Vagina (tissue), 2 donors: ENCODE data around the gene CHRNA4. TPM values are rescaled to one million over a fixed set of nuclear protein-coding genes. Genes with fewer than 3 reads are reported as not detected.
"Not testable (repeated sequence)": the region's sequence is repeated elsewhere in the genome, so short reads cannot be mapped to it uniquely, and the experiment has no call there.

Source experiments
- DNase-seq, 2 donors: peaks; one replicate each; pipeline ENCODE4 v3.0.0-alpha.2; 2017; ENCODE audit errors: extremely low spot score in 2 of 2
- H3K27ac ChIP-seq: fragments of 200-600 bp; sonication (generic); one replicate; pipeline ENCODE4 v1.5.1; 2019
- H3K27me3 ChIP-seq: fragments of 200-600 bp; sonication (generic); one replicate; pipeline ENCODE4 v1.5.1; 2019
- H3K36me3 ChIP-seq, 2 donors: fragments of 200-600 bp; sonication (generic); one replicate each; pipeline ENCODE4 v1.5.1; 2017 to 2019
- H3K4me1 ChIP-seq: fragments of 200-600 bp; sonication (generic); one replicate; pipeline ENCODE4 v1.5.1; 2019
- H3K4me3 ChIP-seq, 2 donors: fragments of 200-600 bp; sonication (generic); 1 replicate in 1 of 2; 2 replicates in 1 of 2; pipeline ENCODE4 v1.5.1; 2016 to 2019
- H3K9me3 ChIP-seq: fragments of 200-600 bp; sonication (generic); one replicate; pipeline ENCODE4 v1.5.1; 2019
- CTCF ChIP-seq, 3 experiments: fragments of 450-650 bp in 2 of 3; fragments of 200-600 bp in 1 of 3; sonication (generic) in 1 of 3; IDR thresholded peaks; one replicate each; pipeline ENCODE4 v1.5.1; 2017 to 2019; ENCODE audit warnings: antibody characterized with exemption in 3 of 3, mild to moderate bottlenecking in 2 of 3, moderate library complexity in 2 of 3
- POLR2A ChIP-seq, 2 donors: fragments of 450-650 bp; IDR thresholded peaks; one replicate each; pipeline ENCODE4 v1.6.1; 2017; ENCODE audit warnings: antibody characterized with exemption in 2 of 2, mild to moderate bottlenecking in 2 of 2, moderate library complexity in 2 of 2
- POLR2AphosphoS5 ChIP-seq, 2 donors: sonication (generic); formaldehyde crosslinking; IDR thresholded peaks; one replicate each; pipeline ENCODE4 v1.9.0; 2017; ENCODE audit warnings: antibody characterized with exemption in 2 of 2, mild to moderate bottlenecking in 2 of 2, low read depth in 1 of 2; ENCODE audit not compliant: insufficient read depth in 1 of 2
- intact Hi-C: fragments of 100-400 bp; cut with DNase I; formaldehyde crosslinking; loops from one replicate; pipeline ENCODE4 v1.15.1; 2023
- total RNA-seq: library from RNA; depleted of rRNA; stranded (reverse); fragments of >200 nt; gene quantifications from one replicate; pipeline ENCODE4 v1.2.3, GENCODE V29; 2016

Gene CHRNA4
- total RNA-seq, 1 donor from 2014 or later, result 0.25 TPM

GRCh38 chr20:63345328-63346100, 15.6 kb downstream of the CHRNA4 start:
- no peak for DNase-seq
- peaks cover 17% of the 10 kb centered on the region for H3K4me1 ChIP-seq
- no peak overlapping the region for H3K27ac ChIP-seq
- no peaks in the 10 kb centered on the region for H3K27me3 ChIP-seq
- intact Hi-C loops, result no loop called here
- H3K4me3 ChIP-seq, result no peak overlapping the region
- no peaks in the 10 kb centered on the region for H3K36me3 ChIP-seq
- no peaks in the 10 kb centered on the region for H3K9me3 ChIP-seq
- TF ChIP-seq POLR2A (IDR thresholded peaks at IDR 0.05) (no peak), CTCF (IDR thresholded peaks at IDR 0.05) (no peak), POLR2AphosphoS5 (IDR thresholded peaks at IDR 0.05; ENCODE audit: insufficient read depth in 1 of 2, low read depth in 1 of 2) (no peak)

GRCh38 chr20:63344616-63345327, 16.4 kb downstream of the CHRNA4 start:
- DNase-seq, result no peak
- Histone ChIP-seq H3K27ac (no peak overlapping the region), H3K9me3 (no peaks in the 10 kb centered on the region), H3K36me3 (no peaks in the 10 kb centered on the region), H3K4me1 (peaks cover 17% of the 10 kb centered on the region), H3K4me3 (no peak overlapping the region), H3K27me3 (no peaks in the 10 kb centered on the region)
- intact Hi-C loops, result no loop called here
- no peak for TF ChIP-seq CTCF (IDR thresholded peaks at IDR 0.05)

GRCh38 chr20:63343460-63344445, 17.4 kb downstream of the CHRNA4 start:
- DNase-seq, result no peak
- Histone ChIP-seq H3K9me3 (no peaks in the 10 kb centered on the region), H3K36me3 (no peaks in the 10 kb centered on the region), H3K4me3 (no peak overlapping the region), H3K27ac (no peak overlapping the region), H3K27me3 (no peaks in the 10 kb centered on the region), H3K4me1 (peaks cover 17% of the 10 kb centered on the region)
- intact Hi-C loops, result no loop called here
- TF ChIP-seq CTCF (IDR thresholded peaks at IDR 0.05) (no peak), POLR2AphosphoS5 (IDR thresholded peaks at IDR 0.05; ENCODE audit: insufficient read depth in 1 of 2, low read depth in 1 of 2) (no peak), POLR2A (IDR thresholded peaks at IDR 0.05) (no peak)

GRCh38 chr20:63342561-63343459, 18.3 kb downstream of the CHRNA4 start:
- no peaks in the 10 kb centered on the region for H3K27me3 ChIP-seq
- H3K4me1 ChIP-seq, result peaks cover 17% of the 10 kb centered on the region
- no peaks in the 10 kb centered on the region for H3K36me3 ChIP-seq
- H3K27ac ChIP-seq, result no peak overlapping the region
- TF ChIP-seq CTCF (IDR thresholded peaks at IDR 0.05), result no peak
- TF ChIP-seq POLR2A (IDR thresholded peaks at IDR 0.05), result no peak
- no peak for TF ChIP-seq POLR2AphosphoS5 (IDR thresholded peaks at IDR 0.05; ENCODE audit: insufficient read depth in 1 of 2, low read depth in 1 of 2)
- intact Hi-C loops, result no loop called here
- no peak overlapping the region for H3K4me3 ChIP-seq
- DNase-seq, result no peak
- H3K9me3 ChIP-seq, result no peaks in the 10 kb centered on the region

- intact Hi-C loops, H3K27me3 ChIP-seq: not testable (repeated sequence)
These were observed 20.9 kb downstream of the CHRNA4 start for GRCh38 chr20:63340158-63340688.

GRCh38 chr20:63339154-63340094, 21.7 kb downstream of the CHRNA4 start:
- H3K4me3 ChIP-seq, H3K27me3 ChIP-seq, H3K27ac ChIP-seq, H3K9me3 ChIP-seq, H3K4me1 ChIP-seq, H3K36me3 ChIP-seq, intact Hi-C loops, DNase-seq: not testable (repeated sequence)

More at GRCh38 chr20:63340158-63340688, 20.9 kb downstream of the CHRNA4 start:
- H3K27ac ChIP-seq, DNase-seq, H3K4me1 ChIP-seq, H3K4me3 ChIP-seq, H3K9me3 ChIP-seq, H3K36me3 ChIP-seq: not testable (repeated sequence)
